ENCODE data around the gene SUMF2. TPM values are rescaled to one million over a fixed set of nuclear protein-coding genes. Genes with fewer than 3 reads are reported as not detected.
"Not testable (repeated sequence)": the region's sequence is repeated elsewhere in the genome, so short reads cannot be mapped to it uniquely, and the experiment has no call there.

The SUMF2 gene
- total RNA-seq, 1 donor from 2014 or later = 53.5 TPM

- DNase-seq = no peak
Observed at GRCh38 chr7:56063500-56063881, 595 bp upstream of the SUMF2 start.

DNA sequence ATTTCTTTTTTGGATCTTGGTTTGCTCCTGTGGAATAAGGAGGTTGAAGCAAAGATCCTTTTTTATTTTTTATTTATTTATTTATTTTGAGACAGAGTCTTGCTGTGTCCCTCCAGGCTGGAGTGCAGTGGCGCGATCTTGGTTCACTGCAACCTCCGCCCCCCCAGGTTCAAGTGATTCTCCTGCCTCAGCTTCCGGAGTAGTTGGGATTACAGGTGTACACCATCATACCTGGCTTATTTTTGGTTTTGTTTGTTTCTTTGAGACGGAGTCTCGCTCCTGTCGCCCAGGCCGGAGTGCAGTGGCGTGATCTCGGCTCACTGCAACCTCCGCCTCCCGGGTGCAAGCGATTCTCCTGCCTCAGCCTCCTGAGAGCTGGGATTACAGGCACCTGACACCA lies 2.3 kb downstream of the SUMF2 start:
- not testable (repeated sequence) for DNase-seq

DNA sequence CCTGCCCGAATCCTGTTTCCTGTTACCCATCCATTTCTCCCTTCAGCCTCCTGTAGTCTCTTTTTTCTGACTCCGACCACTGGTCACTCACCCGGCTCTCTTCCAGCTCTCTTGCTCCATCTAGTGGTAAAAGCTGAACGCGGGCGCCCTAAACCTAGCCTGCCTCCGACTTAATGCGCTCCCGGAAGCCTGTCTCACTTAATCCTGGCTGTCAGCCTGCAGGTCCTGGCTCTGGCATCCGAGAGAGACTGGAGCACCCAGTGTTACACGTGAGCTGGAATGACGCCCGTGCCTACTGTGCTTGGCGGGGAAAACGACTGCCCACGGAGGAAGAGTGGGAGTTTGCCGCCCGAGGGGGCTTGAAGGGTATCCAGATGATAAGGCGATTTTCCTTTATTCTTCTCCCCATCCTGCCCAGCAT lies 10.3 kb downstream of the SUMF2 start:
- peak; percentile 88 for DNase-seq

DNA sequence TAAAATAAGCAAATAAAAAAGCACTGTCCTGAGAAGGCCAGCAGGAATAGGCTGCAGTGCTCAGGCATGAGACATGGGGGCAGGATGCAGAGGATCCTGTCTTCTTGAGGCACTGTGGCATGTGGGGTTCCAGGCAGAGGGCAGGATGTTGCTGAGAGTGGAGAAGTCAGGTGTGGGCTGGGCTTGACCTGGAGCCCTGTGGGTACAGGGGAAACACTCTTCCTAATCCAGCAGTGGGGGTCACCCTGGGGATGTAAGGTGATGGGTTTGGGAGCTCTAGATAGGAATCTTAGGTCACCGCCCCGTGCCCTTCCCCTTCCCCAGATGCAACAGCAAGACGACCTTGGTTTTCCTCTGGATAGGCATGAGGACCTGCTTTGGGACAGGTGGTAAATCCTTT lies 13.6 kb downstream of the SUMF2 start:
- no peak for DNase-seq

DNA sequence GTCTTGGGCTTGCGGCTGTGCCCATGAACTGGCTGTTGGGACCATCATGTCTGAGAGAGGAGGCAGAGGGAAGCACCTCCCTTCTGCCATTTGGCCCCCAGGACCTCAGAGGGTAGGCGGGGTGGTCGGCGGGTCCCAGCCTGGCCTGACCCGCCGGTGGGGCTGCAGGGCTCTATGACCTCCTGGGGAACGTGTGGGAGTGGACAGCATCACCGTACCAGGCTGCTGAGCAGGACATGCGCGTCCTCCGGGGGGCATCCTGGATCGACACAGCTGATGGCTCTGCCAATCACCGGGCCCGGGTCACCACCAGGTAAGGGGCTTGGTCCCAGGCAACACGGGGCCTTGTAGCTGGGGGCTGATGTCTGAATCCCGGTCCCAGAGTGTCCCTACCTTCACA lies 14.1 kb downstream of the SUMF2 start:
- DNase-seq = no peak

GRCh38 chr7:56079450-56080185 lies 15.5 kb downstream of the SUMF2 start:
- DNase-seq = peak; percentile 58

- DNase-seq = not testable (repeated sequence)
Observed at GRCh38 chr7:56080726-56081435, 16.8 kb downstream of the SUMF2 start.

- DNase-seq = no peak
Observed at GRCh38 chr7:56081626-56082340, 17.7 kb downstream of the SUMF2 start.

DNA sequence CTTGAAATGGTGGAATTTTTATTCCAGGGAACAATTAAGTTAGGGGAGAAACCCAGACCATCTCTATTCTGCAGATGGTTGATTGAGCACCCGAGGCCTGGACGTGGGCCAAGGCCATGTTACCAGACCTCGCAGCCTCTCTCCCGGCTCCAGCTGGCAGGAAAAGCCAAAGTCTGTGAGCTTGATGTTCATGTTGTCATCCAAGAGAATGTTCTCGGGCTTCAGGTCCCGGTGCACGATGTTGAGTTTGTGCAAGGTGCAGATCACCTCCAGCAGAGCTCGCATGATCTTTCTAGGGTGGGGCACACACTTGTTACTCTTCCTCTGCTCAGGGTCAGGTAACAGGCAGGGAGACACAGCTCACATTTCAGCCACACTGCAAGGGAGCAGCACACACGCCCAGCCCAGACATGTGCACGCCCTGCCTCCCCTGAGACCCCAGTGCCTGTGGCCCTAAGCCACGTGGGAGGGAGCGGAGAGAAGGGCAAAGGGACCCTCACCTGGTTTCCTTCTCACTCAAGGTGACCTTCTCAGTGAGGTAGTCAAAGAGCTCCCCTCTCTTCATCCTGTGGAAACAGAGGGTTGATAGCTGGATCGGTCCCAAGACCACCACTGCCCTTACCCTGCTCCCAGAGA lies 19.2 kb downstream of the SUMF2 start:
- peak; percentile 82 for DNase-seq

- no peak for DNase-seq
Observed at GRCh38 chr7:56086761-56087160, 22.7 kb downstream of the SUMF2 start.

- DNase-seq = no peak
Observed at GRCh38 chr7:56087445-56087844, 23.4 kb downstream of the SUMF2 start.

GRCh38 chr7:56091591-56091990 lies 27.5 kb downstream of the SUMF2 start:
- peak; percentile 50 for DNase-seq

- DNase-seq = not testable (repeated sequence)
Observed at GRCh38 chr7:56092388-56092787, 28.3 kb downstream of the SUMF2 start.

DNA sequence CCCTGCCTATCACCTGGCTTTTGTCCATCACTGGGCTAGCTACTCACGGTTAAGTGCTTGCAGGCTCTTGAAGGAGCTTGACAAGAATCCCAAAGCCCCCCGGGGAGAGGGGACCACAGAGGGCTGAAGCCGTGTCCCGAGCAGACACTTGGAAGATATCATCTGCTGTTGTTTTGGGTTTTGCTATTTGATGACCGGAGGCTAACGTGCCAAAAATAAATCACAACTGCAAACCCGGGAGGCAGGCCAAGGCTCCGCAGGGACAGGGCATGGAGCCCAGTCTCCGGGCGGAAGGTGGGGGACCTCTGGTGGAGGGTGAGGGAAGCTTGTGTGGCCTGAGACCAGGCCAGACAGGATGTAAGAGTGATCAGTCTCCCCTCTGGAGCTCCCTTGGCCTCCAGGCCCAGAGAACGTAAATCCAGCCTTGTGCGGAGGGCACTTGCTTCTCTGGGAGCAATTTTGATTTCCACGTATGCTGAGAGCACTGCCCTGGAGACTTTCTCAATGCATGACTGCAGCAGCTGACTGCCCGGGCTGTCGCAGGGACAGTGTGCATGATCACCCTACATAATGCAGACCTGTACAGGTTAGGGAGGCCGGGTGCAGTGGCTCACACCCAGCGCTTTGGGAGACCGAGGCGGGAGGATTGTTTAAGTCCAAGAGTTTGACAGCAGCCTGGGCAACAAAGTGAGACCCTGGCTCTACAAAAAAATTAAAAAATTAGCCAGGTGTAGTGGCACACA lies 28.9 kb downstream of the SUMF2 start, which contains the start of gene PHKG1:
TSS of gene PHKG1 (minus strand) at position 164 of the 743 bp plus-strand sequence. CDS start 4,011 bp downstream, outside the sequence.
- DNase-seq = peak; percentile 88

DNA sequence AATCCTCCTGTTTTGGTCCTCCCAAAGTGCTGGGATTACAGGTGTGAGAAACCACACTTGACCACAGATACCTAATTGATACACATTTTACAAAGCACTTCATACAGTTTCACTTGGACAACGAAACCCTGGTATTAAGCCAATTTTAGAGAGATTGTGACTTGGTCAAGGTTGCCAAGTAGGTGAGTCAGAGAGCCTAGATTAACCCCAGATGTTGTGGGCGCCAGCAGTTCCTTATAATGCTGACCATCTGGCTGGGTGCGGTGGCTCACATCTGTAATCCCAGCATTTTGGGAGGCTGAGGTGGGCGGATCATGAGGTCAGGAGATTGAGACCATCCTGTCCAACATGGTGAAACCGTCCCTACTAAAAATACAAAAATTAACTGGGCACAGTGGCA lies 33.6 kb downstream of the SUMF2 start:
- no peak for DNase-seq

- DNase-seq = not testable (repeated sequence)
Observed at GRCh38 chr7:56098187-56099008, 34.3 kb downstream of the SUMF2 start.

DNA sequence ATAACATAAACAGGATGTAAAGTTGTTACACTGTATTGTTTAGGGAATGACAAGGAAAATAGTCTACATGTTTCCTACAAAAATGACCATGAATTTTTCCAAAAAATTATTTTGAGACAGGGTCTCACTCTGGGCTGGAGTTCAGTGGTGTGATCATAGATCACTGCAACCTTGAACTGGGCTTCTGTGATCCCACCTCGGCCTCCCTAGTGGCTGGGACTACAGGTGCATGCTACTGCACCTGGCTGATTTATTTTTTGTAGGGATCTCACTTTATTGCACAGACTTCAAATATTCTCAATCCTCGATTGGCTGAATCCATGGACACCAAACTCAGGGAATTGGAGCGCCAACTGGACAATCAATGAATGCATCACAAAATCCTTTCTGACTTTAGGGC lies 35.6 kb downstream of the SUMF2 start:
- no peak for DNase-seq

DNA sequence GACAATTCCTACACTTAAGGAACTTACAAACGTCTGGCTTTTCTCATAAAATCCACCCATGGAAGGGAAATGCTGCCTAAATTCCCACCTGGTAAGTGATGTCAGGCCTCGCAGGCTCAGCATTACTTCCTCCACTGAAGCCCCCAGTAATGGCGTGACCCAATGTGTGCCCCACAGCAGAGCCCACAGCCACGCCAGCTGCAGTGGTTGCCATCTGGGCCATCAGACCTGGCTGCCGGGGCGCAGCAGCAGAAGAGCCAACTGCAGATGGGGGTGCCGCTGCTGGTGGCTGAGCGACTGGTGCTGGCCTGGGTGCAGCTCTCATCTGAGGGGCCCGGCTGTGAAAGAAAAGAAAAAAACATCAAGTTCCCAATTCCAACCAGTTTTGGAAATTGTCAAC lies 40.1 kb downstream of the SUMF2 start:
- DNase-seq = not testable (repeated sequence)

GRCh38 chr7:56105508-56105907 lies 41.4 kb downstream of the SUMF2 start:
- peak; percentile 38 for DNase-seq

All from tongue (tissue), 2 donors.